HEK293T (cell line): ENCODE data around the gene ACVR1.

Experiments
- ARNT ChIP-seq: fragments of 450-650 bp; IDR thresholded peaks from 2 replicates; pipeline ENCODE4 v1.6.1; 2017; ENCODE audit warnings: mild to moderate bottlenecking
- FOXA1 ChIP-seq: fragments of 450-650 bp; IDR thresholded peaks from 2 replicates; pipeline ENCODE4 v1.6.1; 2016; ENCODE audit warnings: mild to moderate bottlenecking
- NFRKB ChIP-seq: fragments of 450-650 bp; IDR thresholded peaks from 2 replicates; pipeline ENCODE4 v1.6.1; 2016; ENCODE audit warnings: mild to moderate bottlenecking, moderate library complexity
- PKNOX1 ChIP-seq: fragments of 450-650 bp; IDR thresholded peaks from 2 replicates; pipeline ENCODE4 v1.6.1; 2016
- SP1 ChIP-seq: fragments of 450-650 bp; IDR thresholded peaks from 2 replicates; pipeline ENCODE4 v1.6.1; 2017
- TARDBP ChIP-seq: fragments of 450-650 bp; IDR thresholded peaks from 2 replicates; pipeline ENCODE4 v1.6.1; 2016
- ZNF384 ChIP-seq: fragments of 450-650 bp; IDR thresholded peaks from 2 replicates; pipeline ENCODE4 v1.6.1; 2016

- TF ChIP-seq ARNT: no peak
- no peak for TF ChIP-seq ZNF384
- no peak for TF ChIP-seq NFRKB
- TF ChIP-seq SP1: no peak
- TF ChIP-seq PKNOX1: no peak
- TF ChIP-seq TARDBP: no peak
- no peak for TF ChIP-seq FOXA1
These were observed 86.9 kb downstream of the ACVR1 start for GRCh38 chr2:157789256-157789655.
